WERI-Rb-1 (cell line): ENCODE measurements around the gene CHCHD6.

Experiments
- DNase-seq: peaks from one replicate; pipeline ENCODE4 v3.0.0-alpha.2; 2020
- H3K27ac ChIP-seq: fragments of 250-450 bp; sonication (Bioruptor Pico); 2 replicates; pipeline ENCODE4 v1.5.1; 2020; ENCODE audit warnings: mild to moderate bottlenecking, moderate library complexity
- H3K27me3 ChIP-seq: fragments of 250-450 bp; sonication (Bioruptor Pico); 2 replicates; pipeline ENCODE4 v1.5.1; 2021; ENCODE audit warnings: mild to moderate bottlenecking, low read depth, moderate library complexity; ENCODE audit not compliant: insufficient read depth, severe bottlenecking
- H3K36me3 ChIP-seq: fragments of 250-450 bp; sonication (Bioruptor Pico); 2 replicates; pipeline ENCODE4 v1.5.1; 2020; ENCODE audit warnings: mild to moderate bottlenecking, moderate library complexity
- H3K4me3 ChIP-seq: 2 replicates; pipeline ENCODE4 v1.5.1; 2011; ENCODE audit warnings: low read depth, mild to moderate bottlenecking, control low read depth, low read length
- H3K9me3 ChIP-seq: fragments of 250-450 bp; sonication (Bioruptor Pico); 2 replicates; pipeline ENCODE4 v1.5.1; 2021; ENCODE audit warnings: mild to moderate bottlenecking, moderate library complexity; ENCODE audit not compliant: severe bottlenecking
- TF ChIP-seq, protein P1 (sequence below): IDR thresholded peaks from 2 replicates; pipeline ENCODE4 v1.5.1; 2011; ENCODE audit warnings: low read depth, mild to moderate bottlenecking, control low read depth, inconsistent platforms, low read length

CHCHD6 gene

DNA sequence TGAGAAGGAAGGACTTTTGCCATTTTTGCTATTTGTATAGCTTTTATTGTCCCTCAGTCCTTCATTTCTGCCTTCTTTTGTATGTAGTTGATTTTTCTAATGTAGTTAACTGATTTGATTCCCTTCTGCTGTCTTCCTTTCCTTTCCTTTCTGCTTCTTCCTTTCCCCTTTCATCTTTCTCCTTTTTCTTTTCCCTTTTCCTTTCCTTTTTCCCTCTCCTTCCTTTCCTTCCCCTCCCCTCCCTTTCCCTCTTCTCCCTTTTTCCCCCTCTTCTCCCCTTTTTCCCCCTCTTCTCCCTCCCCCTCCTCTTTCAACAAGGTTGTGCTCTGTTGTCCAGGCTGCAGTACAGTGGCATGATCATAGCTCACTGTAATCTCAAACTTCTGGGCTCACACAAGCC lies 59.0 kb downstream of the CHCHD6 start:
- no peaks in the 10 kb centered on the region for H3K27me3 ChIP-seq
- no peak for DNase-seq
- no peak overlapping the region for H3K4me3 ChIP-seq
- TF ChIP-seq, protein P1, sequence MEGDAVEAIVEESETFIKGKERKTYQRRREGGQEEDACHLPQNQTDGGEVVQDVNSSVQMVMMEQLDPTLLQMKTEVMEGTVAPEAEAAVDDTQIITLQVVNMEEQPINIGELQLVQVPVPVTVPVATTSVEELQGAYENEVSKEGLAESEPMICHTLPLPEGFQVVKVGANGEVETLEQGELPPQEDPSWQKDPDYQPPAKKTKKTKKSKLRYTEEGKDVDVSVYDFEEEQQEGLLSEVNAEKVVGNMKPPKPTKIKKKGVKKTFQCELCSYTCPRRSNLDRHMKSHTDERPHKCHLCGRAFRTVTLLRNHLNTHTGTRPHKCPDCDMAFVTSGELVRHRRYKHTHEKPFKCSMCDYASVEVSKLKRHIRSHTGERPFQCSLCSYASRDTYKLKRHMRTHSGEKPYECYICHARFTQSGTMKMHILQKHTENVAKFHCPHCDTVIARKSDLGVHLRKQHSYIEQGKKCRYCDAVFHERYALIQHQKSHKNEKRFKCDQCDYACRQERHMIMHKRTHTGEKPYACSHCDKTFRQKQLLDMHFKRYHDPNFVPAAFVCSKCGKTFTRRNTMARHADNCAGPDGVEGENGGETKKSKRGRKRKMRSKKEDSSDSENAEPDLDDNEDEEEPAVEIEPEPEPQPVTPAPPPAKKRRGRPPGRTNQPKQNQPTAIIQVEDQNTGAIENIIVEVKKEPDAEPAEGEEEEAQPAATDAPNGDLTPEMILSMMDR, result no peak
- H3K36me3 ChIP-seq, result no peaks in the 10 kb centered on the region
- H3K9me3 ChIP-seq, result no peaks in the 10 kb centered on the region
- H3K27ac ChIP-seq, result no peak overlapping the region

GRCh38 chr3:126765187-126766069 lies 61.4 kb downstream of the CHCHD6 start:
- Histone ChIP-seq H3K9me3 (no peaks in the 10 kb centered on the region), H3K27me3 (no peaks in the 10 kb centered on the region), H3K36me3 (no peaks in the 10 kb centered on the region), H3K27ac (no peak overlapping the region), H3K4me3 (no peak overlapping the region)
- TF ChIP-seq, protein P1, result no peak
- no peak for DNase-seq

- H3K9me3 ChIP-seq, result no peaks in the 10 kb centered on the region
- DNase-seq, result no peak
- H3K27me3 ChIP-seq, result no peaks in the 10 kb centered on the region
- H3K27ac ChIP-seq, result no peak overlapping the region
- TF ChIP-seq, protein P1, result no peak
- H3K36me3 ChIP-seq, result no peaks in the 10 kb centered on the region
- no peak overlapping the region for H3K4me3 ChIP-seq
Observed at GRCh38 chr3:126766653-126767052, 62.6 kb downstream of the CHCHD6 start.

DNA sequence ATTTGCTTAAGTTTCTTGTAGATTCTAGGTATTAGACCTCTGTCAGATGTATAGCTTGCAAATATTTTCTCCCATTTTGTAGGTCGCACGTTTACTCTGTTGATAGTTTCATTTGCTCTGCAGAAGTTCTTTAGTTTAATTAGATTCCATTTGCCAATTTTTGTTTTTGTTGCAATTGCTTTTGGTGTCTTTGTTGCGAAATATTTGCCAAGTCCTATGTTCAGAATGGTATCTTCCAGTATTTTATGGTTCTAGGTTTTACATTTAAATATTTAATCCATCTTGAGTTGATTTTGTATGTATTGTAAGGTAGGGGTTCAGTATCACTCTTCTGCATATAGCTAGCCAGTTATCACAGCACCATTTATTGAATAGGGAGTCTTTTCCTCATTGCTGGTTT lies 64.9 kb downstream of the CHCHD6 start:
- H3K27ac ChIP-seq, result no peak overlapping the region
- DNase-seq, result no peak
- no peaks in the 10 kb centered on the region for H3K9me3 ChIP-seq
- TF ChIP-seq, protein P1, result no peak
- H3K36me3 ChIP-seq, result no peaks in the 10 kb centered on the region
- H3K27me3 ChIP-seq, result no peaks in the 10 kb centered on the region
- no peak overlapping the region for H3K4me3 ChIP-seq

- no peaks in the 10 kb centered on the region for H3K27me3 ChIP-seq
- no peak overlapping the region for H3K27ac ChIP-seq
- H3K4me3 ChIP-seq, result no peak overlapping the region
- DNase-seq, result no peak
- no peaks in the 10 kb centered on the region for H3K36me3 ChIP-seq
- no peaks in the 10 kb centered on the region for H3K9me3 ChIP-seq
- TF ChIP-seq, protein P1, result no peak
Observed at GRCh38 chr3:126770096-126770495, 66.1 kb downstream of the CHCHD6 start.
